RWPE2 (cell line): Measurements from ENCODE around the gene MAU2.

ENCODE experiments used
- ATAC-seq: fragments of 200-7000 bp; cut with Tn5 transposase; 3 replicates; pipeline ENCODE4 v1.9.1; 2021; ENCODE audit warnings: low read depth
- DNase-seq: peaks from one replicate; pipeline ENCODE4 v3.0.0-alpha.2; 2020; ENCODE audit warnings: low spot score
- H3K27ac ChIP-seq: fragments of 450-650 bp; 2 replicates; pipeline ENCODE4 v1.5.1; 2017; ENCODE audit warnings: mild to moderate bottlenecking; ENCODE audit not compliant: poor library complexity, severe bottlenecking
- H3K27me3 ChIP-seq: fragments of 250-450 bp; sonication (Bioruptor Pico); 2 replicates; pipeline ENCODE4 v1.5.1; 2021; ENCODE audit warnings: mild to moderate bottlenecking, moderate library complexity; ENCODE audit not compliant: insufficient read depth, poor library complexity, severe bottlenecking
- H3K36me3 ChIP-seq: fragments of 250-450 bp; sonication (Bioruptor Pico); 2 replicates; pipeline ENCODE4 v1.5.1; 2020; ENCODE audit warnings: low read depth, mild to moderate bottlenecking, moderate library complexity
- H3K4me1 ChIP-seq: fragments of 250-450 bp; sonication (Bioruptor Pico); 2 replicates; pipeline ENCODE4 v1.5.1; 2021; ENCODE audit warnings: mild to moderate bottlenecking, moderate library complexity; ENCODE audit not compliant: insufficient read depth, poor library complexity, severe bottlenecking
- H3K4me3 ChIP-seq: fragments of 250-450 bp; sonication (Bioruptor Pico); 2 replicates; pipeline ENCODE4 v1.5.1; 2021; ENCODE audit warnings: mild to moderate bottlenecking, moderate library complexity; ENCODE audit not compliant: severe bottlenecking
- H3K9me3 ChIP-seq: fragments of 250-450 bp; sonication (Bioruptor Pico); 2 replicates; pipeline ENCODE4 v1.5.1; 2021; ENCODE audit warnings: mild to moderate bottlenecking, moderate library complexity; ENCODE audit not compliant: severe bottlenecking
- TF ChIP-seq, protein P1 (sequence below): fragments of 450-650 bp; IDR thresholded peaks from one replicate; pipeline ENCODE4 v1.5.1; 2017; ENCODE audit warnings: mild to moderate bottlenecking, moderate library complexity; ENCODE audit not compliant: poor library complexity, severe bottlenecking

MAU2 gene

DNA sequence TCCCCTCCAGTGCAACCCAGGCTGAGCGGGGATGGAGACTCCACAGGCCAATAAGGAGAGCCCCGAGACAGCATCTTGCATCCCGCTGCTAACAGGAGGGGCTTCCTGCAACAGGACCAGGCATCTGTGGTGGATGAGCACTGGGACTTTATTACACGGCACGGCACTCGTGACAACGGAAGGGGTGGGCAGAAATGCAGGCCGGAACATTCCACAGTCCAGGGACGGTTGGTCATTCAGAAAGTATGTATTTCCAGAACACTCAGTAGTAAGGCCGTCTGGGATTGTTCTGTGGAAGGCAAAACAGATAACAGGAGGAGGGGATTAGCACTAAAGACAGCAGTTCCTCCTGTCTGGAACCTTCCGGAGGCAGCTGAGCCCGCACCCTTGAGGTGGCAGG lies 44.2 kb upstream of the MAU2 start:
- Histone ChIP-seq H3K4me1 (no peaks in the 10 kb centered on the region), H3K9me3 (no peaks in the 10 kb centered on the region), H3K36me3 (peaks cover 9% of the 10 kb centered on the region; the same call in 1 of the 2 replicates), H3K27me3 (peaks cover 3% of the 10 kb centered on the region), H3K27ac (no peak overlapping the region), H3K4me3 (no peak overlapping the region)
- TF ChIP-seq, protein P1, sequence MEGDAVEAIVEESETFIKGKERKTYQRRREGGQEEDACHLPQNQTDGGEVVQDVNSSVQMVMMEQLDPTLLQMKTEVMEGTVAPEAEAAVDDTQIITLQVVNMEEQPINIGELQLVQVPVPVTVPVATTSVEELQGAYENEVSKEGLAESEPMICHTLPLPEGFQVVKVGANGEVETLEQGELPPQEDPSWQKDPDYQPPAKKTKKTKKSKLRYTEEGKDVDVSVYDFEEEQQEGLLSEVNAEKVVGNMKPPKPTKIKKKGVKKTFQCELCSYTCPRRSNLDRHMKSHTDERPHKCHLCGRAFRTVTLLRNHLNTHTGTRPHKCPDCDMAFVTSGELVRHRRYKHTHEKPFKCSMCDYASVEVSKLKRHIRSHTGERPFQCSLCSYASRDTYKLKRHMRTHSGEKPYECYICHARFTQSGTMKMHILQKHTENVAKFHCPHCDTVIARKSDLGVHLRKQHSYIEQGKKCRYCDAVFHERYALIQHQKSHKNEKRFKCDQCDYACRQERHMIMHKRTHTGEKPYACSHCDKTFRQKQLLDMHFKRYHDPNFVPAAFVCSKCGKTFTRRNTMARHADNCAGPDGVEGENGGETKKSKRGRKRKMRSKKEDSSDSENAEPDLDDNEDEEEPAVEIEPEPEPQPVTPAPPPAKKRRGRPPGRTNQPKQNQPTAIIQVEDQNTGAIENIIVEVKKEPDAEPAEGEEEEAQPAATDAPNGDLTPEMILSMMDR = no peak
- DNase-seq (no peak), ATAC-seq (no peak)

DNA sequence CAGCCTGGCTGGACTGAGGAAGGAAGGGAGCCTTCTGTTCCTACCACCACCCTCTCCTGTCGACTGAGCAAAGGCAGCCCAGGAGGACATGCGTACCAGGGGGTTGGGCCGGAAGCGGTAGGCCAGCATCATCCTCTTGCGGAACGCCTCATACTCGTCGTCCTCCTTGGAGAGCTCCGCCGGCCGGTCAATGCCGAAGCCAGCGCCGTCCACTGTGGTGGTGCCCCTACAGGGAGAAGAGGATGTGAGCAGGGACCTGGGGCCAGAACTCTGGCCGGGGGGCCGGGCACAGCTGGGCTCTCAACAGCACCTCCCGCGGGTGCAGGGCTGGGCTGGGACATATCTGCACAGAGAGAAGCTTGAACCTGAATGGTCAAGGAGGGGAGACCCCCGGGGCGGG lies 43.8 kb upstream of the MAU2 start:
- H3K27me3 ChIP-seq = peaks cover 3% of the 10 kb centered on the region
- DNase-seq (no peak), ATAC-seq (no peak)
- no peaks in the 10 kb centered on the region for H3K4me1 ChIP-seq
- no peaks in the 10 kb centered on the region for H3K9me3 ChIP-seq
- no peak overlapping the region for H3K27ac ChIP-seq
- no peak overlapping the region for H3K4me3 ChIP-seq
- H3K36me3 ChIP-seq = peaks cover 9% of the 10 kb centered on the region; the same call in 1 of the 2 replicates
- TF ChIP-seq, protein P1 = no peak

DNA sequence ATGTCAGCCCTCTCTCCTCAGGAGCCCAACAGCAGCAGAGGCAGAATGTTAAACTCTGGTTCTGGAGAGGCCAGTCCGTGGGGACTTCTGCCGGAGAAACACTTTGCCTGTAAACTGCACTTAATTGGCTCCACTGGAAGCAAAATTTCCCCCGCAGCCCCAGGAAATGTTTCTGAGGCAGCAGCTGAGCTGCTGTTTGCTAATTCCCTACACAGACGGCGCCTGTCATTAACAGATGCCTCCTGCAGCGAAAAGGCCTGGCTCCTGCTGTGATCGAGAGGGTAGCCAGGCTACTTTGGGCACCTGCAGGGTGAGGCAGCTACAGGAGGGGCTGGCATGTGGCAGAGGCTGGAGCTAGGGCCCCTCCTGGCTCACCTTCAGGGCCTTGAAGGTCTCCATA lies 42.3 kb upstream of the MAU2 start:
- H3K4me3 ChIP-seq = no peak overlapping the region
- DNase-seq (no peak), ATAC-seq (no peak)

DNA sequence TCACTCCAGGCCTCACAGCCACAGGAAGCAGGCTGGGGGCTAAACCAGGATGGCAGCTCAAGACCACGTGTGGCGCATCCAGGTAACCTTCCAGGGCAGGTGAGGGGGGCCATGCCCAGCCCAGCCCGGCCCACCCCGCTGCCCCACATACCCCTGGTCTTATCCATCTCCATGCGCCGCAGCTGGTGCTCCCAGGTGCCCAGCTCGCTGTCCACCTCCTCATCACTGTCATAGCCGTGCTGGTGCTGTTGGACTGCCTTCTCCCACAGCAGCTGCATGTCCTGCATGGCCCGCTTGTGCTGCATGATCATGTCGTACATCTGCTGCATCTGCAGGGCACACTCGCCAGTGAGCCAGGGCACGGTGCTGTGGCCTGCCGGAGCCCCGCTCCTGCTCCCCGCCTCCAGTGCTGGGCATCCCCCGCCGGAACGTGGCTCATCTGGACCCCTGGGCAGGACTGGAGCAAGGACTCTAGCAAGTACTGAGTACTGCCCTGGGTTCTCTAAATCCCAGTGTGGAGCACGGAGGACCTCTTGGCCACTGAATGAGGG lies 41.5 kb upstream of the MAU2 start:
- Histone ChIP-seq H3K27ac (no peak overlapping the region), H3K4me1 (no peaks in the 10 kb centered on the region), H3K27me3 (no peaks in the 10 kb centered on the region), H3K4me3 (no peak overlapping the region), H3K9me3 (no peaks in the 10 kb centered on the region), H3K36me3 (peaks cover 16% of the 10 kb centered on the region)
- ATAC-seq (no peak), DNase-seq (no peak)
- TF ChIP-seq, protein P1 = no peak

More for the DNA sequence above, 42.3 kb upstream of the MAU2 start:
- Histone ChIP-seq H3K36me3 (peaks cover 10% of the 10 kb centered on the region), H3K4me1 (no peaks in the 10 kb centered on the region), H3K9me3 (no peaks in the 10 kb centered on the region), H3K27ac (no peak overlapping the region), H3K27me3 (no peaks in the 10 kb centered on the region)
- TF ChIP-seq, protein P1 = no peak

DNA sequence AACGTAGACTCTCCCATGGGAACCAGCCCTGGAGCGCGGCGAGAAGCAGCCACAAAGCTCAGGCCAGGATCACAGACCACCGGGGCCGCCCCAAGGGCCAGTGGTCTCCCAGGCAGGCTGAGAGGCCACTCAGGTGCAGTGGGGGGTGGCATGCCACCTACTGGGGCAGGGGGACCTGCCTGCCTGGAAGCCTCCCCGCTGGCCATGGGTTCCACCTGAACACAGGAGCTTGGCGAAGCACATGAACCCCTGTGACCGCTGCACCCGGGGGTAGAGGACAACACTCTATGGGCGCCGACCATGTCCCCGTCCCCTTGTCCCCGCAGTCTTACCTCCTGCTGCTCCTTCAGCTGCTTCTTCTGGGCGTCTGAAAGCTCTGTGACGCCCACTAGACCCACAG lies 40.8 kb upstream of the MAU2 start:
- no peaks in the 10 kb centered on the region for H3K27me3 ChIP-seq
- H3K36me3 ChIP-seq = peaks cover 23% of the 10 kb centered on the region
- no peak for DNase-seq
- no peak overlapping the region for H3K27ac ChIP-seq
- H3K4me1 ChIP-seq = no peaks in the 10 kb centered on the region
- H3K9me3 ChIP-seq = no peaks in the 10 kb centered on the region
- TF ChIP-seq, protein P1 = no peak
- no peak for ATAC-seq
- H3K4me3 ChIP-seq = no peak overlapping the region
